Measurements from ENCODE around the gene SREBF1.

SREBF1 gene

DNA sequence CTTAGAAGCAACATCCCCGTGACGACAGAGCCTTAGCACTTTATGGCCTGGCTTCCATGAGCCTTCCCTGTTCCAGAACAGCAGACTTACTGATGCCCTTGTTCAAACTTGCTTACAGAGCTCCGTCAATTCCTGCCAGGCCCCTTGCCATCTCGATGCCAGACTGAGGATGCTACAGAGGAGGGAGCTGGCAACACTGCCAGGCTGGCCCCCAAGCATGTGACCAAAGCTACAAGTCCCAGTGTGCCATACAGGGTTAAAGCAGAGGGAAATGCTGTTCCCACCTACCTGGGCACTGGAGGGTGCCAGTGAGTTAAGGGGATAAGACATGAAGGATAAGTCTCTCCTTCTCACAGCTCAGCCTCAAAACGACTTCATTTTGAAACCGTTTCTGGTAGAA, 33.5 kb upstream of the SREBF1 start:
- H3K36me3 ChIP-seq (ENCODE audit: insufficient read depth, low read length), result no peaks in the 10 kb centered on the region
- peaks cover 4% of the 10 kb centered on the region for H3K4me1 ChIP-seq (ENCODE audit: insufficient read depth, low read length, poor library complexity, severe bottlenecking)
- H3K79me2 ChIP-seq (ENCODE audit: insufficient read depth, low read length), result no peaks in the 10 kb centered on the region
- no peak overlapping the region for H3K4me2 ChIP-seq (ENCODE audit: low read depth, low read length, poor library complexity, severe bottlenecking)
- H3F3A ChIP-seq (ENCODE audit: low read depth), result no peaks in the 10 kb centered on the region
- H3K9me3 ChIP-seq (ENCODE audit: insufficient read depth, low read depth, low read length), result no peaks in the 10 kb centered on the region
- TF ChIP-seq, protein P1, sequence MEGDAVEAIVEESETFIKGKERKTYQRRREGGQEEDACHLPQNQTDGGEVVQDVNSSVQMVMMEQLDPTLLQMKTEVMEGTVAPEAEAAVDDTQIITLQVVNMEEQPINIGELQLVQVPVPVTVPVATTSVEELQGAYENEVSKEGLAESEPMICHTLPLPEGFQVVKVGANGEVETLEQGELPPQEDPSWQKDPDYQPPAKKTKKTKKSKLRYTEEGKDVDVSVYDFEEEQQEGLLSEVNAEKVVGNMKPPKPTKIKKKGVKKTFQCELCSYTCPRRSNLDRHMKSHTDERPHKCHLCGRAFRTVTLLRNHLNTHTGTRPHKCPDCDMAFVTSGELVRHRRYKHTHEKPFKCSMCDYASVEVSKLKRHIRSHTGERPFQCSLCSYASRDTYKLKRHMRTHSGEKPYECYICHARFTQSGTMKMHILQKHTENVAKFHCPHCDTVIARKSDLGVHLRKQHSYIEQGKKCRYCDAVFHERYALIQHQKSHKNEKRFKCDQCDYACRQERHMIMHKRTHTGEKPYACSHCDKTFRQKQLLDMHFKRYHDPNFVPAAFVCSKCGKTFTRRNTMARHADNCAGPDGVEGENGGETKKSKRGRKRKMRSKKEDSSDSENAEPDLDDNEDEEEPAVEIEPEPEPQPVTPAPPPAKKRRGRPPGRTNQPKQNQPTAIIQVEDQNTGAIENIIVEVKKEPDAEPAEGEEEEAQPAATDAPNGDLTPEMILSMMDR (conservative IDR thresholded peaks at IDR 0.05; ENCODE audit: low read length), result peak; percentile 27; the same call in 1 of the 2 replicates
- no peak for TF ChIP-seq EZH2phosphoT487 (IDR thresholded peaks at IDR 0.05; ENCODE audit: borderline replicate concordance)
- H4K20me1 ChIP-seq (ENCODE audit: insufficient read depth, low read length, poor library complexity, severe bottlenecking), result no peaks in the 10 kb centered on the region
- H3K27me3 ChIP-seq (ENCODE audit: insufficient read depth, low read length, poor library complexity, severe bottlenecking), result no peaks in the 10 kb centered on the region
- no peak overlapping the region for H2AFZ ChIP-seq (ENCODE audit: low read length)
- no peak overlapping the region for H3K4me3 ChIP-seq (ENCODE audit: low read length, poor library complexity, severe bottlenecking)
- H3K9ac ChIP-seq (ENCODE audit: low read depth, low read length, poor library complexity, severe bottlenecking), result no peak overlapping the region
- H3K9me2 ChIP-seq (replicated peaks; ENCODE audit: low read depth, low read length), result no peaks in the 10 kb centered on the region

DNA sequence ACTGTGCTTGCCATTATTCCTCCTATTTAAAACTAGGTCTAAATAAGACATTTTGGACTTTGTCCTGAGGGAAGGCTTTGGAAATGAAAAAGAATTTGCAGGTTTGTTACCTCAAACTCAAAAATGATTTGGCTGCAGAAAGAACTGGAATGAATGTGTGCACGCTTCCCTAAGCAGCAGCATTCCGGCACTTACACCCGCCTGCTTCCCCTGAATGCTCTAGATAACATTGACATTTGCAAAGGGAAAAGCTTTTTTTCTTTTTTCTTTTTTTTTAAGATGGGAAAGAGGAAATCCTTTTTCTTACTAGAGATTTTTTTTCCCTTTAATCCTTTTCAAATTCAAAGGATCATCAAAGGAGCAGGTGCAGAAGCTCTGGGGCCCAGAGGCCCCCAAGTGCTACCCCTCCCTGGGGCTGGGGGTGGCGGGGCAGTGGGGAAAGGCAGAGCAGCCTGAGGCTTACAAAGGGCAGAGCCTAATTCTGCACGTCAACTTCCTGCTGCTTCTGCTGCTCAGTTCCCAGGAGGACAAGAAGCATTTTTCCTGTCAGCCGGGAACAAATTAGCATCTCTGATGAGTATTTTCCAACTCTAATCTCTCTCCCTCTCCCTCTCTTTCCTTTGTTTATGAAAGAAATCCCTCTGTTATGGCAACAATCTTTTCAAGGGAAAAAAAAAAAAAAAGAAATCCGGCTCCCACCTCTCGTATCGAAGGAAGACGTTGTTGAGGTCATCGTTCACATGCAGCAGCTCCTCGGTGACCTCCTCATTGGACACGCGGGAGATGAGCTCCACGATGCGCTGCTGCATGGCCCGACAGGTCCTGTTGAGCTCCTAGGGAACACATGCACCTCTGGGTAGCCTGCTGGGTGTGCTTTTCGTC, 32.1 kb upstream of the SREBF1 start:
- no peak overlapping the region for H3K4me2 ChIP-seq (ENCODE audit: low read depth, low read length, poor library complexity, severe bottlenecking)
- H3F3A ChIP-seq (ENCODE audit: low read depth), result no peaks in the 10 kb centered on the region
- no peaks in the 10 kb centered on the region for H3K36me3 ChIP-seq (ENCODE audit: insufficient read depth, low read length)
- H3K79me2 ChIP-seq (ENCODE audit: insufficient read depth, low read length), result no peaks in the 10 kb centered on the region
- H3K4me3 ChIP-seq (ENCODE audit: low read length, poor library complexity, severe bottlenecking), result no peak overlapping the region
- H3K4me1 ChIP-seq (ENCODE audit: insufficient read depth, low read length, poor library complexity, severe bottlenecking), result peaks cover 4% of the 10 kb centered on the region
- H3K9me3 ChIP-seq (ENCODE audit: insufficient read depth, low read depth, low read length), result no peaks in the 10 kb centered on the region
- no peak overlapping the region for H2AFZ ChIP-seq (ENCODE audit: low read length)
- no peaks in the 10 kb centered on the region for H3K9me2 ChIP-seq (replicated peaks; ENCODE audit: low read depth, low read length)
- H3K9ac ChIP-seq (ENCODE audit: low read depth, low read length, poor library complexity, severe bottlenecking), result no peak overlapping the region
- no peaks in the 10 kb centered on the region for H4K20me1 ChIP-seq (ENCODE audit: insufficient read depth, low read length, poor library complexity, severe bottlenecking)
- TF ChIP-seq, protein P1 (conservative IDR thresholded peaks at IDR 0.05; ENCODE audit: low read length), result no peak
- no peak for TF ChIP-seq EZH2phosphoT487 (IDR thresholded peaks at IDR 0.05; ENCODE audit: borderline replicate concordance)
- no peaks in the 10 kb centered on the region for H3K27me3 ChIP-seq (ENCODE audit: insufficient read depth, low read length, poor library complexity, severe bottlenecking)

DNA sequence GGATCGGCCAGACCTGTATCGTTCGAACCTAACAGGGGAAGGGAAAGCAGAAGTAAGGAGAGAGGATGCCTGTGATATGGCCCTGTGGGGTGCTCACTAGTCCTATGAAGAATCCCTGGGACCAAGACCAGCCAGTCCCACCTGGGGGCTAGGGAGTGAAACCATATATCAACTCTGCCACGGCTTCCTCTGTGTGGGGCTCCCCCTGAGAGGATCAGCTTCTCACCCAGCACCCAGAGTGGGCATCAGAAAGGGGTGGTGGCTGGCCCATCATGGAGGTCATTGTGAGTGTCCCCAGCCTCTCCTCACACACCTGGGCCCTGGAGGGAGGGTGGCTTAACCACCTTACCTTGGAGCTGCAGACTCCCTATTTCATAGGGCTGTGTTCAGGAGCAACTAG, 30.1 kb upstream of the SREBF1 start:
- H3K9me2 ChIP-seq (replicated peaks; ENCODE audit: low read depth, low read length), result no peaks in the 10 kb centered on the region
- H3K9me3 ChIP-seq (ENCODE audit: insufficient read depth, low read depth, low read length), result no peaks in the 10 kb centered on the region
- no peaks in the 10 kb centered on the region for H3K79me2 ChIP-seq (ENCODE audit: insufficient read depth, low read length)
- no peak overlapping the region for H3K9ac ChIP-seq (ENCODE audit: low read depth, low read length, poor library complexity, severe bottlenecking)
- H3K4me3 ChIP-seq (ENCODE audit: low read length, poor library complexity, severe bottlenecking), result no peak overlapping the region
- H3K36me3 ChIP-seq (ENCODE audit: insufficient read depth, low read length), result no peaks in the 10 kb centered on the region
- no peaks in the 10 kb centered on the region for H4K20me1 ChIP-seq (ENCODE audit: insufficient read depth, low read length, poor library complexity, severe bottlenecking)
- no peak for TF ChIP-seq EZH2phosphoT487 (IDR thresholded peaks at IDR 0.05; ENCODE audit: borderline replicate concordance)
- TF ChIP-seq, protein P1 (conservative IDR thresholded peaks at IDR 0.05; ENCODE audit: low read length), result no peak
- H3K4me1 ChIP-seq (ENCODE audit: insufficient read depth, low read length, poor library complexity, severe bottlenecking), result peaks cover 4% of the 10 kb centered on the region
- H3K27me3 ChIP-seq (ENCODE audit: insufficient read depth, low read length, poor library complexity, severe bottlenecking), result no peaks in the 10 kb centered on the region
- no peak overlapping the region for H2AFZ ChIP-seq (ENCODE audit: low read length)
- H3F3A ChIP-seq (ENCODE audit: low read depth), result no peaks in the 10 kb centered on the region
- H3K4me2 ChIP-seq (ENCODE audit: low read depth, low read length, poor library complexity, severe bottlenecking), result no peak overlapping the region
